OCI-LY7 (cell line): ENCODE data around the gene ISM2.

ENCODE experiments used
- EZH2phosphoT487 ChIP-seq: fragments of 200-600 bp; sonication (generic); IDR thresholded peaks from 2 replicates; pipeline ENCODE4 v1.6.1; 2018; ENCODE audit warnings: low read depth, borderline replicate concordance, mild to moderate bottlenecking, mixed run types, antibody characterized with exemption, low read length, moderate library complexity, mixed read lengths
- TF ChIP-seq, protein P1 (sequence below): fragments of 200-600 bp; sonication (generic); conservative IDR thresholded peaks from 2 replicates; pipeline ENCODE4 v1.5.1; 2014; ENCODE audit warnings: mild to moderate bottlenecking, antibody characterized with exemption, low read length, moderate library complexity, mixed read lengths

DNA sequence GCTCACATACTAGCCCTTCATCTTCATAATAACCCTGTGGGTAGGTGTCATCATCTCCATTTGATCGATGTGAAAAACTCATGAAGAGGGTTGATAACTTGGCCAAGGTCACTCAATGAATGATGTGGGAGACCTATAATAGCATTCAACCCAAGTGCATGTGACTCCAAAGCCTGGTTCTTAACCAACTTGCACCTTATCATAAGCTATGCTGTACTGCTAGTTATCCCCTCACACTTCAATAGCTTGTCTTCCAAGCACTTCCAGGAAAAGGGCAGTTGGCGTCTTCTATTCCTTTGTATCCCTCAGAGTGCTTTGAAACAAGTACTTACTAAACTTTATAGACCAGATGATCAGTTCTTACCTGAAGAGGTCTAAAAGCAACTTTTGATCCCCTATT lies 56.4 kb downstream of the ISM2 start:
- TF ChIP-seq, protein P1, sequence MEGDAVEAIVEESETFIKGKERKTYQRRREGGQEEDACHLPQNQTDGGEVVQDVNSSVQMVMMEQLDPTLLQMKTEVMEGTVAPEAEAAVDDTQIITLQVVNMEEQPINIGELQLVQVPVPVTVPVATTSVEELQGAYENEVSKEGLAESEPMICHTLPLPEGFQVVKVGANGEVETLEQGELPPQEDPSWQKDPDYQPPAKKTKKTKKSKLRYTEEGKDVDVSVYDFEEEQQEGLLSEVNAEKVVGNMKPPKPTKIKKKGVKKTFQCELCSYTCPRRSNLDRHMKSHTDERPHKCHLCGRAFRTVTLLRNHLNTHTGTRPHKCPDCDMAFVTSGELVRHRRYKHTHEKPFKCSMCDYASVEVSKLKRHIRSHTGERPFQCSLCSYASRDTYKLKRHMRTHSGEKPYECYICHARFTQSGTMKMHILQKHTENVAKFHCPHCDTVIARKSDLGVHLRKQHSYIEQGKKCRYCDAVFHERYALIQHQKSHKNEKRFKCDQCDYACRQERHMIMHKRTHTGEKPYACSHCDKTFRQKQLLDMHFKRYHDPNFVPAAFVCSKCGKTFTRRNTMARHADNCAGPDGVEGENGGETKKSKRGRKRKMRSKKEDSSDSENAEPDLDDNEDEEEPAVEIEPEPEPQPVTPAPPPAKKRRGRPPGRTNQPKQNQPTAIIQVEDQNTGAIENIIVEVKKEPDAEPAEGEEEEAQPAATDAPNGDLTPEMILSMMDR, result no peak
- TF ChIP-seq EZH2phosphoT487, result no peak
